ENCODE results near the gene THADA.

Gene THADA

GRCh38 chr2:43186321-43186678 lies 409.5 kb downstream of the THADA start (continued):
- no peak for TF ChIP-seq ZFHX2 (tag by site-specific recombination; conservative IDR thresholded peaks at IDR 0.05)
- TF ChIP-seq GLIS1 (tag by site-specific recombination; IDR thresholded peaks at IDR 0.05): no peak
- TF ChIP-seq ZNF830 (tag by site-specific recombination; IDR thresholded peaks at IDR 0.05; ENCODE audit: low read depth): no peak
- TF ChIP-seq ZNF404 (tag by site-specific recombination; IDR thresholded peaks at IDR 0.05): no peak

GRCh38 chr2:43185146-43185545 lies 410.7 kb downstream of the THADA start:
- no peaks in the 10 kb centered on the region for H3K4me1 ChIP-seq (ENCODE audit: control insufficient read depth, insufficient read depth, low read length)
- CTCF ChIA-PET: no interaction called here
- POLR2A ChIA-PET: no interaction called here
- TF ChIP-seq ZNF37A (tag by site-specific recombination; IDR thresholded peaks at IDR 0.05) (no peak), ZNF777 (tag by site-specific recombination; IDR thresholded peaks at IDR 0.05; ENCODE audit: borderline replicate concordance) (no peak), ZNF677 (tag by site-specific recombination; IDR thresholded peaks at IDR 0.05) (no peak), ZNF426 (tag by site-specific recombination; IDR thresholded peaks at IDR 0.05) (no peak), ZNF274 (IDR thresholded peaks at IDR 0.05; ENCODE audit: low read length) (no peak), ZNF274 (tag by site-specific recombination; IDR thresholded peaks at IDR 0.05; ENCODE audit: borderline replicate concordance) (no peak), ZNF571 (tag by site-specific recombination; IDR thresholded peaks at IDR 0.05) (no peak), ZNF140 (tag by site-specific recombination; IDR thresholded peaks at IDR 0.05) (no peak), ZNF513 (tag by site-specific recombination; IDR thresholded peaks at IDR 0.05) (no peak), KLF1 (tag by site-specific recombination; IDR thresholded peaks at IDR 0.05) (no peak), HOXA7 (CRISPR knock-in tag; IDR thresholded peaks at IDR 0.05; ENCODE audit: borderline replicate concordance) (no peak), ZSCAN5A (tag by site-specific recombination; IDR thresholded peaks at IDR 0.05) (no peak), ZNF596 (tag by site-specific recombination; IDR thresholded peaks at IDR 0.05) (no peak), ZNF843 (tag by site-specific recombination; IDR thresholded peaks at IDR 0.05) (no peak), ZNF23 (tag by site-specific recombination; IDR thresholded peaks at IDR 0.05; ENCODE audit: borderline replicate concordance) (no peak), PRDM10 (tag by site-specific recombination; IDR thresholded peaks at IDR 0.05) (no peak), ZNF518A (tag by site-specific recombination; conservative IDR thresholded peaks at IDR 0.05; ENCODE audit: low read depth) (no peak)
- H3K27ac ChIP-seq (ENCODE audit: extremely low read depth, low read depth, low read length): no peak overlapping the region
- no peak overlapping the region for H3K4me3 ChIP-seq (ENCODE audit: low read depth, low read length)
- H3K36me3 ChIP-seq (ENCODE audit: control insufficient read depth in 2 of 2, insufficient read depth in 1 of 2, low read length in 2 of 2): no peaks in the 10 kb centered on the region
- H3K9me3 ChIP-seq (ENCODE audit: control insufficient read depth, insufficient read depth, low read depth, low read length): no peaks in the 10 kb centered on the region

All from HEK293 (cell line).